GM19351 (cell line): Measurements from ENCODE around the gene CCDC93.

Source experiments
- ATAC-seq: cut with Tn5 transposase; IDR thresholded peaks from one replicate; pipeline ENCODE4 v1.9.1; 2021; ENCODE audit warnings: mild to moderate bottlenecking, moderate library complexity; ENCODE audit not compliant: unreplicated experiment

Gene CCDC93

GRCh38 chr2:117996525-117996924, 17.3 kb downstream of the CCDC93 start:
- ATAC-seq: no peak

GRCh38 chr2:117994729-117995128, 19.1 kb downstream of the CCDC93 start:
- ATAC-seq: no peak

GRCh38 chr2:117989854-117990438, 23.9 kb downstream of the CCDC93 start:
- ATAC-seq: no peak

- no peak for ATAC-seq
These were observed 26.7 kb downstream of the CCDC93 start for GRCh38 chr2:117987121-117987520.

GRCh38 chr2:117985092-117985491, 28.8 kb downstream of the CCDC93 start:
- no peak for ATAC-seq

GRCh38 chr2:117984208-117984607, 29.7 kb downstream of the CCDC93 start:
- ATAC-seq: no peak

GRCh38 chr2:117983040-117983439, 30.8 kb downstream of the CCDC93 start:
- ATAC-seq: no peak

- no peak for ATAC-seq
These were observed 31.4 kb downstream of the CCDC93 start for GRCh38 chr2:117982376-117983033.

- no peak for ATAC-seq
These were observed 32.1 kb downstream of the CCDC93 start for GRCh38 chr2:117981810-117982209.

- no peak for ATAC-seq
These were observed 32.8 kb downstream of the CCDC93 start for GRCh38 chr2:117980783-117981676.

GRCh38 chr2:117979911-117980701, 33.8 kb downstream of the CCDC93 start:
- no peak for ATAC-seq

GRCh38 chr2:117977696-117978095, 36.2 kb downstream of the CCDC93 start:
- no peak for ATAC-seq

GRCh38 chr2:117976581-117976980, 37.3 kb downstream of the CCDC93 start:
- no peak for ATAC-seq

GRCh38 chr2:117973498-117974082, 40.3 kb downstream of the CCDC93 start:
- no peak for ATAC-seq

GRCh38 chr2:117972476-117973123, 41.3 kb downstream of the CCDC93 start:
- ATAC-seq: no peak

- no peak for ATAC-seq
These were observed 45.1 kb downstream of the CCDC93 start for GRCh38 chr2:117968722-117969121.

- no peak for ATAC-seq
These were observed 45.7 kb downstream of the CCDC93 start for GRCh38 chr2:117967977-117968718.

GRCh38 chr2:117963446-117963845, 50.4 kb downstream of the CCDC93 start:
- ATAC-seq: no peak

GRCh38 chr2:117961201-117961600, 52.7 kb downstream of the CCDC93 start:
- ATAC-seq: no peak
